ENCODE results near the gene RNLS. TPM values are rescaled to one million over a fixed set of nuclear protein-coding genes. Genes with fewer than 3 reads are reported as not detected.
"Not testable (repeated sequence)": the region's sequence is repeated elsewhere in the genome, so short reads cannot be mapped to it uniquely, and the experiment has no call there.

Gene RNLS
- total RNA-seq, 1 donor from 2014 or later = 8.7 TPM

- Histone ChIP-seq H3K36me3 (ENCODE audit: control insufficient read depth, insufficient read depth, low read length) (no peaks in the 10 kb centered on the region), H3K27me3 (ENCODE audit: control insufficient read depth, insufficient read depth, low read length) (no peaks in the 10 kb centered on the region), H3K4me3 (ENCODE audit: low read depth, low read length) (no peak overlapping the region)
- TF ChIP-seq, protein P1, sequence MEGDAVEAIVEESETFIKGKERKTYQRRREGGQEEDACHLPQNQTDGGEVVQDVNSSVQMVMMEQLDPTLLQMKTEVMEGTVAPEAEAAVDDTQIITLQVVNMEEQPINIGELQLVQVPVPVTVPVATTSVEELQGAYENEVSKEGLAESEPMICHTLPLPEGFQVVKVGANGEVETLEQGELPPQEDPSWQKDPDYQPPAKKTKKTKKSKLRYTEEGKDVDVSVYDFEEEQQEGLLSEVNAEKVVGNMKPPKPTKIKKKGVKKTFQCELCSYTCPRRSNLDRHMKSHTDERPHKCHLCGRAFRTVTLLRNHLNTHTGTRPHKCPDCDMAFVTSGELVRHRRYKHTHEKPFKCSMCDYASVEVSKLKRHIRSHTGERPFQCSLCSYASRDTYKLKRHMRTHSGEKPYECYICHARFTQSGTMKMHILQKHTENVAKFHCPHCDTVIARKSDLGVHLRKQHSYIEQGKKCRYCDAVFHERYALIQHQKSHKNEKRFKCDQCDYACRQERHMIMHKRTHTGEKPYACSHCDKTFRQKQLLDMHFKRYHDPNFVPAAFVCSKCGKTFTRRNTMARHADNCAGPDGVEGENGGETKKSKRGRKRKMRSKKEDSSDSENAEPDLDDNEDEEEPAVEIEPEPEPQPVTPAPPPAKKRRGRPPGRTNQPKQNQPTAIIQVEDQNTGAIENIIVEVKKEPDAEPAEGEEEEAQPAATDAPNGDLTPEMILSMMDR (IDR thresholded peaks at IDR 0.05; ENCODE audit: insufficient read depth, low read length, severe bottlenecking) = no peak
- DNase-seq (ENCODE audit: low read depth) = peak; percentile 77
- no peak for FAIRE-seq
These were observed 301.3 kb downstream of the RNLS start for GRCh38 chr10:88281592-88282347.

GRCh38 chr10:88280518-88280917 is 302.6 kb downstream of the RNLS start:
- Histone ChIP-seq H3K36me3 (ENCODE audit: control insufficient read depth, insufficient read depth, low read length) (no peaks in the 10 kb centered on the region), H3K4me3 (ENCODE audit: low read depth, low read length) (no peak overlapping the region), H3K27me3 (ENCODE audit: control insufficient read depth, insufficient read depth, low read length) (no peaks in the 10 kb centered on the region)
- TF ChIP-seq, protein P1 (IDR thresholded peaks at IDR 0.05; ENCODE audit: insufficient read depth, low read length, severe bottlenecking) = no peak
- FAIRE-seq (no peak), DNase-seq (ENCODE audit: low read depth) (no peak)

DNA sequence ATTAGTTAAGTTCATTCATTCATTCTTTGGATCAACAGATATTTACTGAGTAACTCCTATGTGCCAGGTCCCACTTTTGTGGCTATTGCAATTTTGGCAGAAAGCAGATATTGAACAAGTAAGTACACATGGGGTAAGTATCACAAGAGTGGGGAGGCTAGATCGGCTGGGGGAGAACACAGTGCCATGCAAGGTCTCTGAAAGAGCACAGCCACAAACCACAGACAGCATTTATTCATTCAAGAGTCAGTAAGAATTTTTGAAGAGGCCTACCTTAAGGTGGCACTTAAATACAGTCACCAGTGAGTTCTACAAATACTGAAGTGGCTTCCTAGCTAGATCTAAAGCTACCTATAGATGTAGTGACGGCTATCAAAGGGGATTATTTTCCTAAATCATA is 304.2 kb downstream of the RNLS start:
- Histone ChIP-seq H3K4me3 (ENCODE audit: low read depth, low read length) (no peak overlapping the region), H3K36me3 (ENCODE audit: control insufficient read depth, insufficient read depth, low read length) (no peaks in the 10 kb centered on the region), H3K27me3 (ENCODE audit: control insufficient read depth, insufficient read depth, low read length) (no peaks in the 10 kb centered on the region)
- TF ChIP-seq, protein P1 (IDR thresholded peaks at IDR 0.05; ENCODE audit: insufficient read depth, low read length, severe bottlenecking) = no peak
- FAIRE-seq = no peak
- no peak for DNase-seq (ENCODE audit: low read depth)

DNA sequence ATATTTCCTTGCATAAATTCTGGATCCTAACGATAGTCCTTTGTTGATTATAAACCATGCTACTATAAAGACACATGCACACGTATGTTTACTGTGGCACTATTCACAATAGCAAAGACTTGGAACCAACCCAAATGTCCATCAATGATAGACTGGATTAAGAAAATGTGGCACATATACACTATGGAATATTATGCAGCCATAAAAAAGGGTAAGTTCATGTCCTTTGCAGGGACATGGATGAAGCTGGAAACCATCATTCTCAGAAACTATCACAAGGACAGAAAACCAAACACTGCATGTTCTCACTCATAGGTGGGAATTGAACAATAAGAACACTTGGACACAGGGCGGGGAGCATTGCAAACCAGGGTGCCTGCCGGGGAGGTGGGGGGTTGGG is 306.2 kb downstream of the RNLS start:
- not testable (repeated sequence) for H3K4me3 ChIP-seq (ENCODE audit: low read depth, low read length); DNase-seq (ENCODE audit: low read depth); H3K27me3 ChIP-seq (ENCODE audit: control insufficient read depth, insufficient read depth, low read length); H3K36me3 ChIP-seq (ENCODE audit: control insufficient read depth, insufficient read depth, low read length); FAIRE-seq

GRCh38 chr10:88274286-88274685 is 308.8 kb downstream of the RNLS start:
- Histone ChIP-seq H3K36me3 (ENCODE audit: control insufficient read depth, insufficient read depth, low read length) (no peaks in the 10 kb centered on the region), H3K4me3 (ENCODE audit: low read depth, low read length) (no peak overlapping the region), H3K27me3 (ENCODE audit: control insufficient read depth, insufficient read depth, low read length) (no peaks in the 10 kb centered on the region)
- DNase-seq (ENCODE audit: low read depth) = no peak
- no peak for FAIRE-seq
- TF ChIP-seq, protein P1 (IDR thresholded peaks at IDR 0.05; ENCODE audit: insufficient read depth, low read length, severe bottlenecking) = no peak

GRCh38 chr10:88273567-88273966 is 309.6 kb downstream of the RNLS start:
- DNase-seq (ENCODE audit: low read depth) (no peak), FAIRE-seq (no peak)
- Histone ChIP-seq H3K36me3 (ENCODE audit: control insufficient read depth, insufficient read depth, low read length) (no peaks in the 10 kb centered on the region), H3K4me3 (ENCODE audit: low read depth, low read length) (no peak overlapping the region), H3K27me3 (ENCODE audit: control insufficient read depth, insufficient read depth, low read length) (no peaks in the 10 kb centered on the region)
- TF ChIP-seq, protein P1 (IDR thresholded peaks at IDR 0.05; ENCODE audit: insufficient read depth, low read length, severe bottlenecking) = no peak
